Vagina (tissue), 2 donors: ENCODE measurements around the gene SLC16A2. TPM values are rescaled to one million over a fixed set of nuclear protein-coding genes. Genes with fewer than 3 reads are reported as not detected.

Experiments used
- DNase-seq, 2 donors: peaks; one replicate each; pipeline ENCODE4 v3.0.0-alpha.2; 2017; ENCODE audit errors: extremely low spot score in 2 of 2
- H3K27ac ChIP-seq: fragments of 200-600 bp; sonication (generic); one replicate; pipeline ENCODE4 v1.5.1; 2019
- H3K27me3 ChIP-seq: fragments of 200-600 bp; sonication (generic); one replicate; pipeline ENCODE4 v1.5.1; 2019
- H3K36me3 ChIP-seq, 2 donors: fragments of 200-600 bp; sonication (generic); one replicate each; pipeline ENCODE4 v1.5.1; 2017 to 2019
- H3K4me1 ChIP-seq: fragments of 200-600 bp; sonication (generic); one replicate; pipeline ENCODE4 v1.5.1; 2019
- H3K4me3 ChIP-seq, 2 donors: fragments of 200-600 bp; sonication (generic); 1 replicate in 1 of 2; 2 replicates in 1 of 2; pipeline ENCODE4 v1.5.1; 2016 to 2019
- H3K9me3 ChIP-seq: fragments of 200-600 bp; sonication (generic); one replicate; pipeline ENCODE4 v1.5.1; 2019
- CTCF ChIP-seq, 3 experiments: fragments of 450-650 bp in 2 of 3; fragments of 200-600 bp in 1 of 3; sonication (generic) in 1 of 3; IDR thresholded peaks; one replicate each; pipeline ENCODE4 v1.5.1; 2017 to 2019; ENCODE audit warnings: antibody characterized with exemption in 3 of 3, mild to moderate bottlenecking in 2 of 3, moderate library complexity in 2 of 3
- POLR2A ChIP-seq, 2 donors: fragments of 450-650 bp; IDR thresholded peaks; one replicate each; pipeline ENCODE4 v1.6.1; 2017; ENCODE audit warnings: antibody characterized with exemption in 2 of 2, mild to moderate bottlenecking in 2 of 2, moderate library complexity in 2 of 2
- POLR2AphosphoS5 ChIP-seq, 2 donors: sonication (generic); formaldehyde crosslinking; IDR thresholded peaks; one replicate each; pipeline ENCODE4 v1.9.0; 2017; ENCODE audit warnings: antibody characterized with exemption in 2 of 2, mild to moderate bottlenecking in 2 of 2, low read depth in 1 of 2; ENCODE audit not compliant: insufficient read depth in 1 of 2
- intact Hi-C: fragments of 100-400 bp; cut with DNase I; formaldehyde crosslinking; loops from one replicate; pipeline ENCODE4 v1.15.1; 2023
- small RNA-seq: library from RNA; depleted of rRNA; stranded (forward); fragments of <200 nt; gene quantifications from one replicate; pipeline ENCODE3, GENCODE V24; 2016
- total RNA-seq: library from RNA; depleted of rRNA; stranded (reverse); fragments of >200 nt; gene quantifications from one replicate; pipeline ENCODE4 v1.2.3, GENCODE V29; 2016

Gene SLC16A2
- total RNA-seq, 1 donor from 2014 or later = 6.9 TPM

DNA sequence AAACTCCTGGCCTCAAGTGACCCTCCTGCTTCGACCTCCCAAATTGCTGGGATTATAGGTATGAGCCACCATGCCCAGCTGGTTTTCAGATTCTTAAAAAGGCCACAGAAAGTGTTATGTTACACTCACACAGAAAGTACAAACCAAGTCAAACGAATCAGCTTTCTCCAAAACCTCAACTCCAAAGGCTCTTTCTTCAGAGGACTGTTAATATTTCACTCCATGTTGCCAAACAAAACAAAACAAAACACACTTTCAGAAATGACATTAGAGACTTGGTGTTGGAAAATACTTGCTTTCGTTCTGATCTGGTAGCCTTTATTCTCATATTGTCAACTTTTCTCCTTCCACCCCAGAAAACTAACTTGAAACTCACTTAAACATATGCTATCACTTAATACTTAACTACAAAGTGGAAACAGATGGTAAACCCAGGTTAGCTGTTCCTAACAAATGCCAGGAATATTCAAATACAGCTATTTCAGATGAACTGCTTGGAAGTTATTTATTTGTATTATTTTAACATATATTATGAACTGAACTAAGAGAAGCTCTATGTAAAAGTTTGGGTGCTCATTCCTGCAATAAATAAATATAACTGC lies 158.4 kb downstream of the SLC16A2 start:
- TF ChIP-seq CTCF (IDR thresholded peaks at IDR 0.05) (no peak), POLR2AphosphoS5 (IDR thresholded peaks at IDR 0.05; ENCODE audit: insufficient read depth in 1 of 2, low read depth in 1 of 2) (no peak), POLR2A (IDR thresholded peaks at IDR 0.05) (no peak)
- no peaks in the 10 kb centered on the region for H3K9me3 ChIP-seq
- intact Hi-C loops = no loop called here
- no peak overlapping the region for H3K27ac ChIP-seq
- H3K27me3 ChIP-seq = no peaks in the 10 kb centered on the region
- no peaks in the 10 kb centered on the region for H3K4me1 ChIP-seq
- H3K4me3 ChIP-seq = no peak overlapping the region
- H3K36me3 ChIP-seq = no peaks in the 10 kb centered on the region
- no peak for DNase-seq

Small RNA genes lying within 50 kb of the gene (small RNA-seq; reads per million reads assigned to genes)
- gene RN7SL790P = not detected

Other genes starting within 250 kb of the SLC16A2 start
- not detected for gene ZCCHC13, start 117.3 kb upstream of the SLC16A2 start, total RNA-seq
- gene RLIM, start 193.1 kb downstream of the SLC16A2 start, total RNA-seq = 22.1 TPM